Measurements from ENCODE around the gene BMP3.

DNA sequence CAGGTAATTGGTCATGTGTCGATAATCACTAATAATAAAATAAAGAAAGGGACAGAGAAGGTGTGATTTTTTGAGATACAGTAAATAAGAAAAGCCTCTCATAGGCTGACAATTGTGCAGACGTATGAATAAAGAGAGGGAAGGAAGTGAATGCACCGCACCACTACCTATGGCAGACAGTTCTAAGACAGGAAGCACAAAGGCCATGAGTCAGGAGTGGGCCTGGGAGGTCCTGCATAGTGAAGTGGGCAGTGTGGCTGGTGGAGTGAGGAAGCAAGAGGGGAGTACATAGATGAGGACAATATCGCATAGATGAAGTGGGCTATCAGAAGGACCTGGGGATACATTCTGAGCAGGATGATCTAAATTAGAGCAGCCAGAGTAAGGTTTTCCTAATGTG is 75.6 kb downstream of the BMP3 start:
- no peak for TF ChIP-seq POLR2A (IDR thresholded peaks at IDR 0.05)
- TF ChIP-seq, protein P1, sequence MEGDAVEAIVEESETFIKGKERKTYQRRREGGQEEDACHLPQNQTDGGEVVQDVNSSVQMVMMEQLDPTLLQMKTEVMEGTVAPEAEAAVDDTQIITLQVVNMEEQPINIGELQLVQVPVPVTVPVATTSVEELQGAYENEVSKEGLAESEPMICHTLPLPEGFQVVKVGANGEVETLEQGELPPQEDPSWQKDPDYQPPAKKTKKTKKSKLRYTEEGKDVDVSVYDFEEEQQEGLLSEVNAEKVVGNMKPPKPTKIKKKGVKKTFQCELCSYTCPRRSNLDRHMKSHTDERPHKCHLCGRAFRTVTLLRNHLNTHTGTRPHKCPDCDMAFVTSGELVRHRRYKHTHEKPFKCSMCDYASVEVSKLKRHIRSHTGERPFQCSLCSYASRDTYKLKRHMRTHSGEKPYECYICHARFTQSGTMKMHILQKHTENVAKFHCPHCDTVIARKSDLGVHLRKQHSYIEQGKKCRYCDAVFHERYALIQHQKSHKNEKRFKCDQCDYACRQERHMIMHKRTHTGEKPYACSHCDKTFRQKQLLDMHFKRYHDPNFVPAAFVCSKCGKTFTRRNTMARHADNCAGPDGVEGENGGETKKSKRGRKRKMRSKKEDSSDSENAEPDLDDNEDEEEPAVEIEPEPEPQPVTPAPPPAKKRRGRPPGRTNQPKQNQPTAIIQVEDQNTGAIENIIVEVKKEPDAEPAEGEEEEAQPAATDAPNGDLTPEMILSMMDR (IDR thresholded peaks at IDR 0.05) = no peak

Measured in suprapubic skin (tissue), 3 donors.